ENCODE results near the gene PRR22. TPM values are rescaled to one million over a fixed set of nuclear protein-coding genes. Genes with fewer than 3 reads are reported as not detected.

PRR22 gene
- total and polyA plus RNA-seq, 2 experiments from 2014 or later, result 3.6 to 9.7 TPM

DNA sequence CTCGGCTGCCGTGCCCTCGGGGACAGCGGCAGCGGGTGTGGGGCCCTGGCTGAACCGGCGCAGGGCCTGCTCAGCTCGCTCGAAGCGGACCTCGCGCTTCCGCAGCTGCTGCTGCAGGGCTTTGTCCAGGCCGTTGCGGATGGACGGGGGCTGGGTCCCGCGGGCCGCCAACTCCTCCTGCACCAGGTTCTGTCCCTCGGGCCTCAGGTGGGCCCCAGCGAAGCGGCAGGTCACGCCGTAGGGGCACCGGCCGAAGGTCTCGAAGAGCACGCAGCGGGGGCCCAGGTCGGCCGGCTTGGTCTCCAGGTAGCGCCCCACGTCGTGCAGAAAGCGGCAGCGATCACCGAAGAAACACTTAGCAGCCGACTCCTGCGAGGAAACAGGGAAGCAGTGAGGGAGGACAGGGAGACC lies 4.8 kb upstream of the PRR22 start:
- H3K4me1 ChIP-seq (ENCODE audit: low read depth), result no peaks in the 10 kb centered on the region
- H3K9me3 ChIP-seq (ENCODE audit: low read depth), result no peaks in the 10 kb centered on the region
- TF ChIP-seq, protein P1, sequence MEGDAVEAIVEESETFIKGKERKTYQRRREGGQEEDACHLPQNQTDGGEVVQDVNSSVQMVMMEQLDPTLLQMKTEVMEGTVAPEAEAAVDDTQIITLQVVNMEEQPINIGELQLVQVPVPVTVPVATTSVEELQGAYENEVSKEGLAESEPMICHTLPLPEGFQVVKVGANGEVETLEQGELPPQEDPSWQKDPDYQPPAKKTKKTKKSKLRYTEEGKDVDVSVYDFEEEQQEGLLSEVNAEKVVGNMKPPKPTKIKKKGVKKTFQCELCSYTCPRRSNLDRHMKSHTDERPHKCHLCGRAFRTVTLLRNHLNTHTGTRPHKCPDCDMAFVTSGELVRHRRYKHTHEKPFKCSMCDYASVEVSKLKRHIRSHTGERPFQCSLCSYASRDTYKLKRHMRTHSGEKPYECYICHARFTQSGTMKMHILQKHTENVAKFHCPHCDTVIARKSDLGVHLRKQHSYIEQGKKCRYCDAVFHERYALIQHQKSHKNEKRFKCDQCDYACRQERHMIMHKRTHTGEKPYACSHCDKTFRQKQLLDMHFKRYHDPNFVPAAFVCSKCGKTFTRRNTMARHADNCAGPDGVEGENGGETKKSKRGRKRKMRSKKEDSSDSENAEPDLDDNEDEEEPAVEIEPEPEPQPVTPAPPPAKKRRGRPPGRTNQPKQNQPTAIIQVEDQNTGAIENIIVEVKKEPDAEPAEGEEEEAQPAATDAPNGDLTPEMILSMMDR (IDR thresholded peaks at IDR 0.05; ENCODE audit: low read depth, low read length), result no peak
- peaks cover 16% of the 10 kb centered on the region for H3K36me3 ChIP-seq
- H3K27ac ChIP-seq, result no peak overlapping the region
- H3K4me3 ChIP-seq, result no peak overlapping the region
- no peaks in the 10 kb centered on the region for H3K27me3 ChIP-seq
- DNase-seq (ENCODE audit: low read depth in 1 of 2, low spot score in 1 of 2), result no peak

DNA sequence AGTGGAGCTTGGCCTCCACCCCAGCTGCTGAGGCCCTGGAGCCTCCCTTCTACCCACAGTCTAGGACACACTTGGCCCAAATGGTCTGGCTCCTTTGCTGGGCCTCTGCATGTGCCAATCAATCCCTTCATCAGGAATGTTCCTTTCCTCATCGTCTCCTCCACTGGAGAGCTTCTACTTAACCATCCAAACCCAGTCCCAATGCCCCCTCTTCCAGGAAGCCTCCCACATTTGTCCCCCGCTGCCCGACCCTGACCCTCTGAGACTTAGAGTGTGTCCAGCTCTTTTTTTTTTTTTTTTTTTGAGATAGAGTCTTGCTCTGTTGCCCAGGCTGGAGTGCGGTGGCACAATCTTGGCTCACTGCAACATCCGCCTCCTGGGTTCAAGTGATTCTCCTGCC lies 3.9 kb upstream of the PRR22 start:
- no peak overlapping the region for H3K27ac ChIP-seq
- H3K9me3 ChIP-seq (ENCODE audit: low read depth), result no peaks in the 10 kb centered on the region
- no peaks in the 10 kb centered on the region for H3K4me1 ChIP-seq (ENCODE audit: low read depth)
- peaks cover 16% of the 10 kb centered on the region for H3K36me3 ChIP-seq
- TF ChIP-seq, protein P1 (IDR thresholded peaks at IDR 0.05; ENCODE audit: low read depth, low read length), result no peak
- no peaks in the 10 kb centered on the region for H3K27me3 ChIP-seq
- no peak for DNase-seq (ENCODE audit: low read depth in 1 of 2, low spot score in 1 of 2)
- H3K4me3 ChIP-seq, result no peak overlapping the region

DNA sequence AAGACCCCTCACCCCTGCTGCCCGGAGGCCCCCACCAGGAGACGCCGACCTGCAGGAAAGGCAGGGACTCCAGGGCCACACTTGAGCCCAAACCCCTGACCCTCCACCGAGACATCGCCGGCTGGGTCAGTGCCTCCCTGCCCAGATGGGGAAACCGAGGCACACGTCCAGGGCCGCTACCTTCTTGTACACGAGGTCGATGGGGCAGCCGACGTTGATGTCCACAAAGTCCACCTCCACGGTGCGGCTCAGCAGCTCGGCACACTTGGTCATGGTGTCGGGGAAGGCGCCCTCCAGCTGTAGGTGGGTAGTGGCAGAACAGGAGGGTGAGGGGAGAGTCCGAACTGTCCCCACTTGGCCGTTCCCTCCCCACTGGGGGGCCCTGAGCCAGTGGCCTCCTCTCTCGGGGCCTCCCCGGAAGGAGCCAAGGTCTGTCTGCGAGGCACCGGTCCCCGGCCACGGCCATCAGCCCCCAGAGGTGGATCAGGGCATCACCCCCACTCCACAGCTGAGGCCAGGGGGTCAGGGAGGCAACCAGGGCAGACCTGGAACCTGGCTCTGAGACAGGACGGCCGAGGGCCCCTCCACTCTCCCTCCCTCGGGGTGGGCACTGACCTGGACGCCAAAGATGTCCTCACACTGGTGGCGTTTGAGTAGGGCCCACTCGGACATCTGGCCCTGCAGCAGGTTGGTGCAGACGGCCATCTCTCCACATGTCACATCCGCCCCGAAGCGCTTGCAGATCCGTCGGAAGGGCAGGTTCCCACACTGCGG lies 3.0 kb upstream of the PRR22 start:
- TF ChIP-seq, protein P1 (IDR thresholded peaks at IDR 0.05; ENCODE audit: low read depth, low read length), result no peak

DNA sequence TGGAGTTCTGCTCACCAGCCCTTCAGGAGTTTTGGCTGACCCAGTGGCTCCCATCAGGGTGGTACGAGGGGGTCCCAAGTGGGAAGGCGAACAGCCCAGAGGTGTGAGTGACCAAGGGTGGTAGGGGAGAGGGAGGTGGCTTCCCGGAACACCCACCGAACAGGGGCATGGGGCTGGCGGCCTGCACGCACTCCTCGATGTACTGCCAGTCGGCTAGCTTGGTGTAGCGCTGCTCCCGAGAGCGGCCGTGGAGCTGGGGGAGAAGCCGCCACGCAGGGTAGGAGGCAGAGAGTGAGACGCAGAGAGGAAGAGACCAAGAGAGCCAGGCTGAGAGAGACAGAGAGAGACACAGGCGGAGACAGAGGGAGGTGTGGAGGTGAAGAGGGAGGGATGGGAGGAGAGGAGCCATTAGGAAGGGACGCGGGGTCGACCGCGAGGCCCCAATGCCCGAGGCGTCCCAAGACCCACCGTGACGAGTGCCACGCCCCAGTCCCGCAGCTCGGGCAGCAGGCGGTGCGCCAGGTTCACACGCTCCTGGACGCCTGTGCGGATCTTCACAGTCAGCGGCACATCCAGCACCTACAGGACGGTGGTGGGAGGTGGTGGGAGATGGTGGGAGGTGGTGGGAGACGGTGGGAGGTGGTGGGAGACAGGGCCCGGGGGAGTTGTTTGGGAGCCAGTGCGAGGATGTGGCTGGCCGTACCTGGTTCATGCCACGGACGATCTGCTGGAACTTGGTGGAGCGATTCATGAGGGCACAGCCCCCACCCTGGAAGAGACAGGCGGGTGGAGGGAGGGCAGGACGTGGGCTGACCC lies 2.3 kb upstream of the PRR22 start:
- no peak overlapping the region for H3K27ac ChIP-seq
- no peaks in the 10 kb centered on the region for H3K27me3 ChIP-seq
- no peak overlapping the region for H3K4me3 ChIP-seq
- no peak for DNase-seq (ENCODE audit: low read depth in 1 of 2, low spot score in 1 of 2)
- peaks cover 16% of the 10 kb centered on the region for H3K36me3 ChIP-seq
- TF ChIP-seq, protein P1 (IDR thresholded peaks at IDR 0.05; ENCODE audit: low read depth, low read length), result no peak
- H3K4me1 ChIP-seq (ENCODE audit: low read depth), result no peaks in the 10 kb centered on the region
- H3K9me3 ChIP-seq (ENCODE audit: low read depth), result no peaks in the 10 kb centered on the region

More for the DNA sequence above, 3.0 kb upstream of the PRR22 start:
- no peaks in the 10 kb centered on the region for H3K4me1 ChIP-seq (ENCODE audit: low read depth)
- DNase-seq (ENCODE audit: low read depth in 1 of 2, low spot score in 1 of 2), result no peak
- no peaks in the 10 kb centered on the region for H3K9me3 ChIP-seq (ENCODE audit: low read depth)
- H3K4me3 ChIP-seq, result no peak overlapping the region
- peaks cover 16% of the 10 kb centered on the region for H3K36me3 ChIP-seq
- H3K27me3 ChIP-seq, result no peaks in the 10 kb centered on the region
- no peak overlapping the region for H3K27ac ChIP-seq

DNA sequence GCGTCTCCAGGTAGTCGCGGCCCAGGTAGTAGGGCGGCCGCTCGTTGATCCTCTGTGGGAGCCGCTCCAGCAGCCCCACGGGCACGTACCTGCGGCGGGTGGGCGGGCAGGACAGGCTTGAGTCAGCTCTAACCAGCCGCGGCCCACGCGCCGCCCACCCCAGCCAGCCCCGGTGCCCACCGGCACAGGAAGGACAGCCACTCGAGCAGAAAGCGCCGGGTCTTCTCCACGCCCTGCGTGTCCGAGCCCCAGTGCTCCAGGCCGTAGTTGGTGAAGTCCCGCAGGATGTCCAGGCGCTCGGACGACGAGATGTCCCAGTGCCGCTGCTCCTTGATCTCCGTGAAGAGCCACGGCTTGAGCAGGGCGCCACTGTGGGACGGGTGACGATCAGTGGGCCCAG lies 877 bp upstream of the PRR22 start:
- Histone ChIP-seq H3K4me1 (ENCODE audit: low read depth) (no peaks in the 10 kb centered on the region), H3K27ac (no peak overlapping the region), H3K4me3 (no peak overlapping the region), H3K9me3 (ENCODE audit: low read depth) (no peaks in the 10 kb centered on the region), H3K27me3 (no peaks in the 10 kb centered on the region), H3K36me3 (peaks cover 16% of the 10 kb centered on the region)
- TF ChIP-seq, protein P1 (IDR thresholded peaks at IDR 0.05; ENCODE audit: low read depth, low read length), result no peak
- DNase-seq (ENCODE audit: low read depth in 1 of 2, low spot score in 1 of 2), result no peak
